A549 (cell line): ENCODE measurements around the gene LLGL2. TPM values are rescaled to one million over a fixed set of nuclear protein-coding genes. Genes with fewer than 3 reads are reported as not detected.

Experiments
- ATAC-seq, 2 experiments: fragments of 200-7000 bp in 1 of 2; fragments of >200 bp in 1 of 2; cut with Nextera tagmentation in 1 of 2; cut with Tn5 transposase in 1 of 2; 3 replicates each; pipeline versions ENCODE4 v1.8.0 to v1.9.1; 2018 to 2020; ENCODE audit warnings: mild to moderate bottlenecking in 1 of 2, moderate library complexity in 1 of 2
- CTCF ChIA-PET: fragments of 300-600 bp; sonication (Branson Sonifier 250); formaldehyde crosslinking; extraction: SDS; loops from one replicate; lab custom pipeline; 2021; ENCODE audit warnings: antibody characterized with exemption, inconsistent platforms; lab: Yijun Ruan, JAX
- POLR2A ChIA-PET: fragments of 350-600 bp; formaldehyde crosslinking; extraction: SDS; loops from one replicate; lab custom pipeline; 2021; ENCODE audit warnings: antibody characterized with exemption, inconsistent platforms; lab: Yijun Ruan, JAX
- DNase-seq, 2 experiments: peaks; one replicate each; pipeline versions ENCODE4 v3.0.0 to v3.0.0-alpha.2; 2011 to 2016; ENCODE audit warnings: low read depth in 1 of 2, low spot score in 1 of 2
- FAIRE-seq: peaks from 2 replicates; lab custom pipeline; 2011; peaks lifted over from hg19 to GRCh38; lab: Jason Lieb, UNC
- H3K27ac ChIP-seq, 2 experiments: fragments of >200 bp; sonication (Bioruptor Twin); formaldehyde crosslinking; 3 replicates each; pipeline ENCODE4 v1.5.1; 2016 to 2017
- H3K4me1 ChIP-seq: fragments of >200 bp; sonication (Bioruptor Twin); formaldehyde crosslinking; 3 replicates; pipeline ENCODE4 v1.6.1; 2016
- H3K4me2 ChIP-seq: fragments of >200 bp; sonication (Bioruptor Twin); formaldehyde crosslinking; 3 replicates; pipeline ENCODE4 v1.6.1; 2016
- H3K4me3 ChIP-seq: fragments of >200 bp; sonication (Bioruptor Twin); formaldehyde crosslinking; 3 replicates; pipeline ENCODE4 v1.5.1; 2016
- H3K9me3 ChIP-seq: fragments of >200 bp; sonication (Bioruptor Twin); formaldehyde crosslinking; 3 replicates; pipeline ENCODE4 v1.6.1; 2016
- BHLHE40 ChIP-seq: IDR thresholded peaks from 2 replicates; pipeline ENCODE4 v1.6.1; 2012; ENCODE audit warnings: low read depth, low read length, inconsistent platforms
- CBX8 ChIP-seq: fragments of 200-600 bp; sonication (generic); IDR thresholded peaks from 2 replicates; pipeline ENCODE4 v1.6.1; 2016
- CEBPB ChIP-seq, 2 experiments: fragments of >200 bp in 1 of 2; sonication (Bioruptor Twin) in 1 of 2; formaldehyde crosslinking in 1 of 2; IDR thresholded peaks; 2 replicates each; pipeline ENCODE4 v1.6.1; 2012 to 2016
- CTCF ChIP-seq: fragments of >200 bp; sonication (Bioruptor Twin); formaldehyde crosslinking; IDR thresholded peaks from 3 replicates; pipeline ENCODE4 v1.5.1; 2016
- EHMT2 ChIP-seq: fragments of 200-600 bp; sonication (generic); IDR thresholded peaks from 2 replicates; pipeline ENCODE4 v1.6.1; 2016; ENCODE audit warnings: antibody characterized with exemption, low read depth, mild to moderate bottlenecking, moderate library complexity
- EP300 ChIP-seq, 2 experiments: fragments of >200 bp; sonication (Bioruptor Twin); formaldehyde crosslinking; IDR thresholded peaks; 2 replicates in 1 of 2; 3 replicates in 1 of 2; pipeline ENCODE4 v1.6.1; 2016 to 2017
- FOSL2 ChIP-seq, 2 experiments: fragments of 450-650 bp in 1 of 2; fragments of >200 bp in 1 of 2; sonication (Bioruptor Twin) in 1 of 2; formaldehyde crosslinking; IDR thresholded peaks; 2 replicates each; pipeline versions ENCODE4 v1.5.0 to v1.6.1; 2016 to 2020; ENCODE audit warnings: mild to moderate bottlenecking in 1 of 2, moderate library complexity in 1 of 2
- HES2 ChIP-seq: fragments of >200 bp; sonication (Bioruptor Twin); formaldehyde crosslinking; IDR thresholded peaks from 2 replicates; pipeline ENCODE4 v1.6.1; 2016
- HMGXB4 ChIP-seq: fragments of 250-450 bp; sonication (Bioruptor Pico); IDR thresholded peaks from 2 replicates; pipeline ENCODE4 v1.5.0; 2021; ENCODE audit warnings: mild to moderate bottlenecking, moderate library complexity, borderline replicate concordance
- HOXB13 ChIP-seq: fragments of 250-450 bp; sonication (Bioruptor Pico); IDR thresholded peaks from 2 replicates; pipeline ENCODE4 v1.5.0; 2020; ENCODE audit warnings: low read depth, mild to moderate bottlenecking, moderate library complexity
- JUN ChIP-seq, 2 experiments: fragments of >200 bp; sonication (Bioruptor Twin); formaldehyde crosslinking; IDR thresholded peaks; 2 replicates in 1 of 2; 3 replicates in 1 of 2; pipeline ENCODE4 v1.6.1; 2016 to 2017
- JUNB ChIP-seq: fragments of >200 bp; sonication (Bioruptor Twin); formaldehyde crosslinking; IDR thresholded peaks from 2 replicates; pipeline ENCODE4 v1.6.1; 2016
- MAFK ChIP-seq: fragments of 450-650 bp; IDR thresholded peaks from 2 replicates; pipeline ENCODE4 v1.6.1; 2014; ENCODE audit not compliant: partially characterized antibody
- NR3C1 ChIP-seq: fragments of >200 bp; sonication (Bioruptor Twin); formaldehyde crosslinking; IDR thresholded peaks from 3 replicates; pipeline ENCODE4 v1.6.1; 2017
- RAD21 ChIP-seq, 2 experiments: fragments of >200 bp in 1 of 2; sonication (Bioruptor Twin) in 1 of 2; formaldehyde crosslinking in 1 of 2; IDR thresholded peaks in 1 of 2; conservative IDR thresholded peaks in 1 of 2; 2 replicates in 1 of 2; 3 replicates in 1 of 2; pipeline ENCODE4 v1.6.1; 2012 to 2018; ENCODE audit warnings: inconsistent platforms in 1 of 2
- SMC3 ChIP-seq: fragments of >200 bp; sonication (Bioruptor Twin); formaldehyde crosslinking; IDR thresholded peaks from 3 replicates; pipeline ENCODE4 v1.6.1; 2018; ENCODE audit warnings: inconsistent platforms
- SREBF2 ChIP-seq: fragments of 450-650 bp; IDR thresholded peaks from 2 replicates; pipeline ENCODE4 v1.6.1; 2014; ENCODE audit warnings: mild to moderate bottlenecking, moderate library complexity
- TFCP2L1 ChIP-seq: fragments of 250-450 bp; sonication (Bioruptor Pico); IDR thresholded peaks from 2 replicates; pipeline ENCODE4 v1.5.0; 2021; ENCODE audit warnings: mild to moderate bottlenecking
- TP53 ChIP-seq: fragments of 250-450 bp; sonication (Bioruptor Pico); IDR thresholded peaks from 2 replicates; pipeline ENCODE4 v1.5.0; 2021; ENCODE audit warnings: mild to moderate bottlenecking, moderate library complexity
- ZSCAN20 ChIP-seq: fragments of 250-450 bp; sonication (Bioruptor Pico); IDR thresholded peaks from 2 replicates; pipeline ENCODE4 v1.8.0; 2022; ENCODE audit warnings: mild to moderate bottlenecking, moderate library complexity
- WGBS: methylation state at CpG from one replicate; pipeline ENCODE4 v1.1.6; 2017; ENCODE audit errors: missing lambda C conversion rate; 5-methylcytosine and 5-hydroxymethylcytosine counted together
- polyA plus RNA-seq, 4 experiments: library from polyadenylated mRNA; depleted of rRNA in 3 of 4; stranded (reverse); fragments of >200 nt; fragmentation: RNase III in 1 of 4; extraction: RNeasy Plus Mini Kit Qiagen cat#74134 plus additional on column Dnase treatment in 1 of 4; gene quantifications; 2 replicates in 3 of 4; 3 replicates in 1 of 4; pipeline ENCODE4 v1.2.3, GENCODE V29; 2011 to 2017

Gene LLGL2
- polyA plus RNA-seq, 2 of the 4 experiments (the other 2 are of a cell fraction) = 18.9 to 35.0 TPM

GRCh38 chr17:75615301-75615700 is 89.8 kb downstream of the LLGL2 start:
- Histone ChIP-seq H3K9me3 (no peaks in the 10 kb centered on the region), H3K4me2 (no peak overlapping the region), H3K4me3 (no peak overlapping the region), H3K4me1 (peaks cover 40% of the 10 kb centered on the region), H3K27ac (peak overlapping the region in 1 of 2 experiments; percentile 92; a peak in 2 of 6 replicates)
- ATAC-seq (peak in 1 of 2 experiments; percentile 6; a peak in 1 of 6 replicates), DNase-seq (no peak), FAIRE-seq (no peak)
- ChIA-PET POLR2A (no interaction called here), CTCF (interaction anchor here (3.2 to 51.3 kb wide), 4 partner anchors 23 to 134 kb away, joined by 10 to 2254 read pairs (median 472); partner anchors contain the start of genes MYO15B, RECQL5, SAP30BP and SMIM5)
- peak; percentile 12; the same call in 1 of the 3 replicates for TF ChIP-seq CTCF
- 0 out of 3 replicates have a peak, but pooled peaks have one; percentile 17 for TF ChIP-seq SMC3
- no peak for TF ChIP-seq HMGXB4 (CRISPR knock-in tag)
- peak in 1 of 2 experiments; percentile 49; a peak in 3 of 5 replicates for TF ChIP-seq RAD21 (conservative IDR thresholded peaks at IDR 0.05 in 1 of 2, IDR thresholded peaks at IDR 0.05 in 1 of 2)
- no peak for TF ChIP-seq HES2
- TF ChIP-seq JUNB = no peak
- TF ChIP-seq EHMT2 = no peak
- TF ChIP-seq TFCP2L1 (CRISPR knock-in tag) = no peak
- TF ChIP-seq MAFK = no peak
- WGBS = 76% methylated on average over 10 of the region's 11 CpGs

- POLR2A ChIA-PET = no interaction called here
Observed at GRCh38 chr17:75616521-75617122, 91.1 kb downstream of the LLGL2 start.

GRCh38 chr17:75617218-75617617 is 91.7 kb downstream of the LLGL2 start:
- DNase-seq = no peak
- CTCF ChIA-PET = interaction anchor here (1.0 to 51.3 kb wide), 9 partner anchors 25 to 346 kb away, joined by 3 to 2254 read pairs (median 8); partner anchors contain the start of genes MIF4GD, MYO15B, RECQL5 and SAP30BP

More at GRCh38 chr17:75616521-75617122, 91.1 kb downstream of the LLGL2 start:
- TF ChIP-seq EP300 (IDR thresholded peaks at IDR 0.05) = no peak
- TF ChIP-seq, all 56 proteins: peak for 0
- FAIRE-seq = no peak
- Histone ChIP-seq H3K27ac (no peak overlapping the region), H3K4me1 (peaks cover 27% of the 10 kb centered on the region), H3K4me2 (no peak overlapping the region), H3K9me3 (no peaks in the 10 kb centered on the region), H3K4me3 (no peak overlapping the region)
- WGBS = 77% methylated on average over 15 of the region's 24 CpGs
- no peak for ATAC-seq
- no peak for DNase-seq
- CTCF ChIA-PET = interaction anchor here (0.7 to 51.3 kb wide), 10 partner anchors 24 to 376 kb away, joined by 3 to 2254 read pairs (median 8); partner anchors contain the start of genes MIF4GD, MYO15B, RECQL5 and SAP30BP

More at GRCh38 chr17:75617218-75617617, 91.7 kb downstream of the LLGL2 start:
- H3K9me3 ChIP-seq = no peaks in the 10 kb centered on the region
- FAIRE-seq (no peak), ATAC-seq (no peak)
- H3K27ac ChIP-seq = no peak overlapping the region
- no peak overlapping the region for H3K4me3 ChIP-seq
- H3K4me2 ChIP-seq = no peak overlapping the region
- POLR2A ChIA-PET = no interaction called here
- no peak for TF ChIP-seq NR3C1
- TF ChIP-seq SREBF2 = no peak
- TF ChIP-seq ZSCAN20 (CRISPR knock-in tag) = no peak
- no peak for TF ChIP-seq JUN (IDR thresholded peaks at IDR 0.05)
- no peak for TF ChIP-seq CEBPB (IDR thresholded peaks at IDR 0.05)
- TF ChIP-seq HOXB13 (CRISPR knock-in tag) = no peak
- no peak for TF ChIP-seq CBX8
- no peak for TF ChIP-seq BHLHE40
- no peak for TF ChIP-seq TFCP2L1 (CRISPR knock-in tag)
- no peak for TF ChIP-seq TP53 (CRISPR knock-in tag)
- TF ChIP-seq RAD21 (conservative IDR thresholded peaks at IDR 0.05 in 1 of 2, IDR thresholded peaks at IDR 0.05 in 1 of 2) = no peak
- no peak for TF ChIP-seq FOSL2 (IDR thresholded peaks at IDR 0.05)
- no peak for TF ChIP-seq FOSL2 (CRISPR knock-in tag; IDR thresholded peaks at IDR 0.05)
- TF ChIP-seq, all 56 proteins: peak for 0
- peaks cover 21% of the 10 kb centered on the region for H3K4me1 ChIP-seq
- WGBS = 95% methylated on average over 16 of the region's 16 CpGs
